Measurements from ENCODE around the gene AHCYL2. TPM values are rescaled to one million over a fixed set of nuclear protein-coding genes. Genes with fewer than 3 reads are reported as not detected.

AHCYL2 gene
- total and polyA plus RNA-seq, 2 experiments from 2014 or later: 7.8 to 29.4 TPM

DNA sequence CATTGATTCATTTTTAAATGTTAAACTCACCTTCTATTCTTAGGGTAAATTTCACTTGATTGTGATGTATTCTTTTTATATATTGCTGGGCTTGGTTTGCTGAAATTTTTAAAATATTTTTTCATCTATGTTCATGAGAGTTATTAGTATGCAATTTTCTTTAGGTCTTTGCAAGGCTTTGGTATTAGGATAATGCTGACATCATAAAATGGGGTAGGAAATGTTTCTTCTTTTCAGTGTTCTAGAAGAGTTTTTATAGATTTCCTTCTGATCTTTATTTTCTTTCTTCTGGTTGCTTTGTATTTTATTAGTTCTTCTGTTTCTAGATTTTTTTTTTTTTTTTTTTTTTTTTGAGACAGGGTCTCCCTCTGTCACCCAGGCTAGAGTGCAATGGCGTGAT, 56.3 kb downstream of the AHCYL2 start (continued):
- TF ChIP-seq, protein P1, sequence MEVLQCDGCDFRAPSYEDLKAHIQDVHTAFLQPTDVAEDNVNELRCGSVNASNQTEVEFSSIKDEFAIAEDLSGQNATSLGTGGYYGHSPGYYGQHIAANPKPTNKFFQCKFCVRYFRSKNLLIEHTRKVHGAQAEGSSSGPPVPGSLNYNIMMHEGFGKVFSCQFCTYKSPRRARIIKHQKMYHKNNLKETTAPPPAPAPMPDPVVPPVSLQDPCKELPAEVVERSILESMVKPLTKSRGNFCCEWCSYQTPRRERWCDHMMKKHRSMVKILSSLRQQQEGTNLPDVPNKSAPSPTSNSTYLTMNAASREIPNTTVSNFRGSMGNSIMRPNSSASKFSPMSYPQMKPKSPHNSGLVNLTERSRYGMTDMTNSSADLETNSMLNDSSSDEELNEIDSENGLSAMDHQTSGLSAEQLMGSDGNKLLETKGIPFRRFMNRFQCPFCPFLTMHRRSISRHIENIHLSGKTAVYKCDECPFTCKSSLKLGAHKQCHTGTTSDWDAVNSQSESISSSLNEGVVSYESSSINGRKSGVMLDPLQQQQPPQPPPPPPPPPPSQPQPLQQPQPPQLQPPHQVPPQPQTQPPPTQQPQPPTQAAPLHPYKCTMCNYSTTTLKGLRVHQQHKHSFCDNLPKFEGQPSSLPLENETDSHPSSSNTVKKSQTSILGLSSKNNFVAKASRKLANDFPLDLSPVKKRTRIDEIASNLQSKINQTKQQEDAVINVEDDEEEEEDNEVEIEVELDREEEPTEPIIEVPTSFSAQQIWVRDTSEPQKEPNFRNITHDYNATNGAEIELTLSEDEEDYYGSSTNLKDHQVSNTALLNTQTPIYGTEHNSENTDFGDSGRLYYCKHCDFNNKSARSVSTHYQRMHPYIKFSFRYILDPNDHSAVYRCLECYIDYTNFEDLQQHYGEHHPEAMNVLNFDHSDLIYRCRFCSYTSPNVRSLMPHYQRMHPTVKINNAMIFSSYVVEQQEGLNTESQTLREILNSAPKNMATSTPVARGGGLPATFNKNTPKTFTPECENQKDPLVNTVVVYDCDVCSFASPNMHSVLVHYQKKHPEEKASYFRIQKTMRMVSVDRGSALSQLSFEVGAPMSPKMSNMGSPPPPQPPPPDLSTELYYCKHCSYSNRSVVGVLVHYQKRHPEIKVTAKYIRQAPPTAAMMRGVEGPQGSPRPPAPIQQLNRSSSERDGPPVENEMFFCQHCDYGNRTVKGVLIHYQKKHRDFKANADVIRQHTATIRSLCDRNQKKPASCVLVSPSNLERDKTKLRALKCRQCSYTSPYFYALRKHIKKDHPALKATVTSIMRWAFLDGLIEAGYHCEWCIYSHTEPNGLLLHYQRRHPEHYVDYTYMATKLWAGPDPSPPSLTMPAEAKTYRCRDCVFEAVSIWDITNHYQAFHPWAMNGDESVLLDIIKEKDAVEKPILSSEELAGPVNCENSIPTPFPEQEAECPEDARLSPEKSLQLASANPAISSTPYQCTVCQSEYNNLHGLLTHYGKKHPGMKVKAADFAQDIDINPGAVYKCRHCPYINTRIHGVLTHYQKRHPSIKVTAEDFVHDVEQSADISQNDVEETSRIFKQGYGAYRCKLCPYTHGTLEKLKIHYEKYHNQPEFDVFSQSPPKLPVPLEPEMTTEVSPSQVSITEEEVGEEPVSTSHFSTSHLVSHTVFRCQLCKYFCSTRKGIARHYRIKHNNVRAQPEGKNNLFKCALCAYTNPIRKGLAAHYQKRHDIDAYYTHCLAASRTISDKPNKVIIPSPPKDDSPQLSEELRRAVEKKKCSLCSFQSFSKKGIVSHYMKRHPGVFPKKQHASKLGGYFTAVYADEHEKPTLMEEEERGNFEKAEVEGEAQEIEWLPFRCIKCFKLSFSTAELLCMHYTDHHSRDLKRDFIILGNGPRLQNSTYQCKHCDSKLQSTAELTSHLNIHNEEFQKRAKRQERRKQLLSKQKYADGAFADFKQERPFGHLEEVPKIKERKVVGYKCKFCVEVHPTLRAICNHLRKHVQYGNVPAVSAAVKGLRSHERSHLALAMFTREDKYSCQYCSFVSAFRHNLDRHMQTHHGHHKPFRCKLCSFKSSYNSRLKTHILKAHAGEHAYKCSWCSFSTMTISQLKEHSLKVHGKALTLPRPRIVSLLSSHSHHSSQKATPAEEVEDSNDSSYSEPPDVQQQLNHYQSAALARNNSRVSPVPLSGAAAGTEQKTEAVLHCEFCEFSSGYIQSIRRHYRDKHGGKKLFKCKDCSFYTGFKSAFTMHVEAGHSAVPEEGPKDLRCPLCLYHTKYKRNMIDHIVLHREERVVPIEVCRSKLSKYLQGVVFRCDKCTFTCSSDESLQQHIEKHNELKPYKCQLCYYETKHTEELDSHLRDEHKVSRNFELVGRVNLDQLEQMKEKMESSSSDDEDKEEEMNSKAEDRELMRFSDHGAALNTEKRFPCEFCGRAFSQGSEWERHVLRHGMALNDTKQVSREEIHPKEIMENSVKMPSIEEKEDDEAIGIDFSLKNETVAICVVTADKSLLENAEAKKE (CRISPR knock-in tag; IDR thresholded peaks at IDR 0.05): no peak
- TF ChIP-seq, protein P2, sequence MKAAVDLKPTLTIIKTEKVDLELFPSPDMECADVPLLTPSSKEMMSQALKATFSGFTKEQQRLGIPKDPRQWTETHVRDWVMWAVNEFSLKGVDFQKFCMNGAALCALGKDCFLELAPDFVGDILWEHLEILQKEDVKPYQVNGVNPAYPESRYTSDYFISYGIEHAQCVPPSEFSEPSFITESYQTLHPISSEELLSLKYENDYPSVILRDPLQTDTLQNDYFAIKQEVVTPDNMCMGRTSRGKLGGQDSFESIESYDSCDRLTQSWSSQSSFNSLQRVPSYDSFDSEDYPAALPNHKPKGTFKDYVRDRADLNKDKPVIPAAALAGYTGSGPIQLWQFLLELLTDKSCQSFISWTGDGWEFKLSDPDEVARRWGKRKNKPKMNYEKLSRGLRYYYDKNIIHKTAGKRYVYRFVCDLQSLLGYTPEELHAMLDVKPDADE (IDR thresholded peaks at IDR 0.05): no peak

DNA sequence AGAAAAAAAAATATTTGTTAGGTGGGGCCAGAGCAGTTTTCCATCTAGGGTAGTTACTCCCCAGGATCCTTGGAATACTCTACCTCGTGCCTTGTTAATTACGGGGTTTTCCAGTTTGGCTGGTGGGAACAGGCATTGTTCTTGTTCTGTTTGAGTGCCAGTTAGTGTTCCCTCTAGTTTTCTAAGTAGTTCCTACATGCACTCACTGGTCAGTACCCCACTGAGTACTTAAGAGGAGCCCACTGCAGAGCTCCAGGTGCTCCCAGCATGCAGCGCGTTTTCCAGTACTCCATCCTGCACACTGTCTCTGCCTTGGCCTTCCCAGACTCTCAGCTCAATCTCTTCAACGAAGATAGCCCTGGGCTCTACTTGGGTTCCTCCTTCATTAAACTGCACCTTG, 58.0 kb downstream of the AHCYL2 start:
- no peaks in the 10 kb centered on the region for H3F3A ChIP-seq (replicated peaks; ENCODE audit: low read depth)
- Mint-ChIP-seq H3K27me3 (ENCODE audit: insufficient read depth, low read depth, poor library complexity) (peaks cover 2% of the 10 kb centered on the region), H3K9me3 (no peaks in the 10 kb centered on the region), H3K36me3 (ENCODE audit: low read depth) (no peaks in the 10 kb centered on the region), H3K4me3 (no peak overlapping the region), H3K4me1 (peaks cover 32% of the 10 kb centered on the region), H3K27ac (no peak overlapping the region)
- no peaks in the 10 kb centered on the region for H3K36me3 ChIP-seq (ENCODE audit: insufficient read depth)
- H3K4me1 ChIP-seq (ENCODE audit: insufficient read depth): peaks cover 31% of the 10 kb centered on the region
- peak overlapping the region; percentile 48; the same call in 1 of the 2 replicates for H3K27ac ChIP-seq (ENCODE audit: low read depth)
- no peaks in the 10 kb centered on the region for H3K79me2 ChIP-seq (replicated peaks; ENCODE audit: insufficient read depth)
- H2AFZ ChIP-seq: no peak overlapping the region
- DNase-seq (ENCODE audit: low spot score): peak; percentile 43
- H3K27me3 ChIP-seq (ENCODE audit: insufficient read depth): no peaks in the 10 kb centered on the region
- H3K4me2 ChIP-seq: no peak overlapping the region
- no peak overlapping the region for H3K4me3 ChIP-seq
- ATAC-seq: peak; percentile 87
- H3K9me2 ChIP-seq (ENCODE audit: insufficient read depth): no peaks in the 10 kb centered on the region
- 0 out of 2 replicates have a peak, but pooled peaks cover 4% of the 10 kb centered on the region for H4K20me1 ChIP-seq (replicated peaks; ENCODE audit: insufficient read depth)
- no peak for TF ChIP-seq EZH2phosphoT487 (IDR thresholded peaks at IDR 0.05; ENCODE audit: unreplicated experiment)
- TF ChIP-seq, protein P3, sequence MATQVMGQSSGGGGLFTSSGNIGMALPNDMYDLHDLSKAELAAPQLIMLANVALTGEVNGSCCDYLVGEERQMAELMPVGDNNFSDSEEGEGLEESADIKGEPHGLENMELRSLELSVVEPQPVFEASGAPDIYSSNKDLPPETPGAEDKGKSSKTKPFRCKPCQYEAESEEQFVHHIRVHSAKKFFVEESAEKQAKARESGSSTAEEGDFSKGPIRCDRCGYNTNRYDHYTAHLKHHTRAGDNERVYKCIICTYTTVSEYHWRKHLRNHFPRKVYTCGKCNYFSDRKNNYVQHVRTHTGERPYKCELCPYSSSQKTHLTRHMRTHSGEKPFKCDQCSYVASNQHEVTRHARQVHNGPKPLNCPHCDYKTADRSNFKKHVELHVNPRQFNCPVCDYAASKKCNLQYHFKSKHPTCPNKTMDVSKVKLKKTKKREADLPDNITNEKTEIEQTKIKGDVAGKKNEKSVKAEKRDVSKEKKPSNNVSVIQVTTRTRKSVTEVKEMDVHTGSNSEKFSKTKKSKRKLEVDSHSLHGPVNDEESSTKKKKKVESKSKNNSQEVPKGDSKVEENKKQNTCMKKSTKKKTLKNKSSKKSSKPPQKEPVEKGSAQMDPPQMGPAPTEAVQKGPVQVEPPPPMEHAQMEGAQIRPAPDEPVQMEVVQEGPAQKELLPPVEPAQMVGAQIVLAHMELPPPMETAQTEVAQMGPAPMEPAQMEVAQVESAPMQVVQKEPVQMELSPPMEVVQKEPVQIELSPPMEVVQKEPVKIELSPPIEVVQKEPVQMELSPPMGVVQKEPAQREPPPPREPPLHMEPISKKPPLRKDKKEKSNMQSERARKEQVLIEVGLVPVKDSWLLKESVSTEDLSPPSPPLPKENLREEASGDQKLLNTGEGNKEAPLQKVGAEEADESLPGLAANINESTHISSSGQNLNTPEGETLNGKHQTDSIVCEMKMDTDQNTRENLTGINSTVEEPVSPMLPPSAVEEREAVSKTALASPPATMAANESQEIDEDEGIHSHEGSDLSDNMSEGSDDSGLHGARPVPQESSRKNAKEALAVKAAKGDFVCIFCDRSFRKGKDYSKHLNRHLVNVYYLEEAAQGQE (IDR thresholded peaks at IDR 0.05; ENCODE audit: unreplicated experiment): no peak
- TF ChIP-seq, protein P4, sequence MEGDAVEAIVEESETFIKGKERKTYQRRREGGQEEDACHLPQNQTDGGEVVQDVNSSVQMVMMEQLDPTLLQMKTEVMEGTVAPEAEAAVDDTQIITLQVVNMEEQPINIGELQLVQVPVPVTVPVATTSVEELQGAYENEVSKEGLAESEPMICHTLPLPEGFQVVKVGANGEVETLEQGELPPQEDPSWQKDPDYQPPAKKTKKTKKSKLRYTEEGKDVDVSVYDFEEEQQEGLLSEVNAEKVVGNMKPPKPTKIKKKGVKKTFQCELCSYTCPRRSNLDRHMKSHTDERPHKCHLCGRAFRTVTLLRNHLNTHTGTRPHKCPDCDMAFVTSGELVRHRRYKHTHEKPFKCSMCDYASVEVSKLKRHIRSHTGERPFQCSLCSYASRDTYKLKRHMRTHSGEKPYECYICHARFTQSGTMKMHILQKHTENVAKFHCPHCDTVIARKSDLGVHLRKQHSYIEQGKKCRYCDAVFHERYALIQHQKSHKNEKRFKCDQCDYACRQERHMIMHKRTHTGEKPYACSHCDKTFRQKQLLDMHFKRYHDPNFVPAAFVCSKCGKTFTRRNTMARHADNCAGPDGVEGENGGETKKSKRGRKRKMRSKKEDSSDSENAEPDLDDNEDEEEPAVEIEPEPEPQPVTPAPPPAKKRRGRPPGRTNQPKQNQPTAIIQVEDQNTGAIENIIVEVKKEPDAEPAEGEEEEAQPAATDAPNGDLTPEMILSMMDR (conservative IDR thresholded peaks at IDR 0.05; ENCODE audit: low read depth in 2 of 2): no peak

Measured in GM23338 (cell line).